NCI-H2081 treated with DMSO at 0.1 percent for 48 hours (cell line): ENCODE measurements around the gene SLC39A3.

ENCODE experiments used
- DNase-seq: peaks from one replicate; lab custom pipeline; 2025; lab: John Stamatoyannopoulos, UW

The SLC39A3 gene

GRCh38 chr19:2703077-2703437 lies 36.8 kb downstream of the SLC39A3 start:
- DNase-seq = no peak

DNA sequence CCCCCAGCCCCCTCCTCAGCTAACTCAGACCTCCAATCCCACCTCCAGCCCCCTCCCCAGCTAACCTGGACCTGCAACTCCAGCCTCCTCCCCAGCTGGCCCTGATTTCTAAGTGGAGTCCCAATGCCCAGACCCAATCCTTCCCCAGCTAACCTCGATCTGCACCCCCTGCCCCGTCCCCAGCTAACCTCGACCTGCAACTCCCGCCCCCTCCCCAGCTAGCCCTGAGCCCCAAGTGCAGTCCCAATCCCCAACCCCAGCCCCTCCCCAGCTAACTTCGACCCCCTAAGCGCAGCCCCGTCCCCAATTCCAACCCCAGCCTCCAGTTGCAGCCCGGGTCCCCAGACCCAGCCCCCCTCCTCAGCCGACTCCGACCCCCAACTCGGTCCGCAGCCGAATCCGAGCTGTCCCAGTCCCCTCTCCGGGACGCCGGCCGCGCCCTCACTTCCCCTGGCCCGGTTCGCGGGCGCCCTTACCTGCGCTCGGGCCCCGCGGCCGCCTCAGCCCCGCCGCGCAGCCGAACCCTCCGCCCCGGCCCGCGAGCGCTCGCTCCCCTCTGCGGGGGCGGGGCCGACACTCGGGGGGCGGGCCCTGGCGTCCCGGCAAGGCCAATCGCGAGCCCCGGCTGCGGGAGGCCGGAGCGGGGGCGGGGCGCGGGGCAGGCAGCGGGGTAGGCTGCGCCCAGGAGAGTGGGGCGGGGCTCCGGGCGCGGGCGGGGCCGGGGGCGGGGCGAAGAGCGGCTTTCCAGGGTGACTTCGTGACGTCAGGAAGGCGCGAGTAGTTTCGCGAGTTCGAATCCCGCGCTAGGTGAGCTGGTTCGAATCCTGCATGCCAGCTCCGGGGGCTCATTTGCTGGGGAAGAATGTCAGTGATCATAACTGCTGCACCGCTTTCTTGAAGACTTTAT lies 37.4 kb downstream of the SLC39A3 start, which contains the start of gene GNG7:
Gene GNG7 (minus strand): TSS at position 525 of the 907 bp plus-strand sequence. CDS start 182,006 bp downstream, outside the sequence.
- DNase-seq = no peak

- no peak for DNase-seq
These were observed 38.3 kb downstream of the SLC39A3 start for GRCh38 chr19:2701361-2702169.

- DNase-seq = no peak
These were observed 39.0 kb downstream of the SLC39A3 start for GRCh38 chr19:2700660-2701360.

DNA sequence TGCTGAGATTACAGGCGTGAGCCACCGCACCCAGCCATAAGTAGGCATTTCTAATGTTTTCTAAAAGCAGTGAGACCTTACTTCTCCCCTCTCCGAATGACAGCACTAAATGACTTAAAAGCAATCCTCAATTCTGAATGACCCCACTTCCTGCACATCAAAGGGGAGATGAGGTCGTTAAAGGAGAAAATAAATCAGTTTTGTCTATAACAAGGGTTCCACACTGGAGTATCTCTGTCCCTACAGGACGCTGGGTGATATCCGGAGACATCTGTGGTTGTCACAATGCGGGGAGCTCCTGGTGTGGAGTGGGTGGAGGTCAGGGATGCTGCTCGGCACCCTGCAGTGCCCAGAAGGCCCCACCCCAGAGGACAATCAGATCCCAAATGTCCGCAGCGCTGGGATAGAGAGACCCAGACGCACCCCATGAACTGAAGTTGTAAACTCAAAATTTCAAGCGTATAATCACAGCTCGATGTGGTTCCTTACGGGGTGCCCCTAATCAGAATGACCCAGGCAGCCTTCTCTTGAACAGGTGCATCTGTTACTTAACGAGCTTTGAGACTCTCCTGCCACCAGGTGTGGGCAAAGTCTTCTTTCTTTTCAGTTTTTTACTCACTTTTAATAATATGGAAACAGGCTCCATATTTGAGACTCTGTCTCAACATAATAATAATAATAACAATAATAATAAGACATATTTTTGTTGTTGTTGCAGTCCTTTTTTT lies 40.2 kb downstream of the SLC39A3 start:
- no peak for DNase-seq

DNA sequence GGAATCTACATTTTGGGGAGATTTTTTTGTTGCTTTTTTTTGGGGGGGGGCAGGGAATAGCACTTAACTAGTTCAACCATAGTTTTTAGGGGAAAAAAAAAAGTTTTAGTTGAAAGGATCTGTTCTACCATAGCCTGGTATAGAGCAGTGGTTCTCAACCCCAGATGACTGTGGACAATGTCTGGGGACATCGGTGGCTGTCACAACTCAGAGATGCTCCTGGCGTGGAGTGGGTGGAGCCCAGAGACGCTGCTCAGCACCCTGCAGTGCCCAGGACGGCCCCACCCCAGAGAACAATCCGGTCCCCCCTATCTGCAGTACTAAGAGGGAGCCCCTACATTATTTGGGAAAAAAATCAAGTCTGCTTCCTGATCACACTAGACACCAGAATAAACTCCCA lies 45.6 kb downstream of the SLC39A3 start:
- no peak for DNase-seq

- no peak for DNase-seq
These were observed 46.2 kb downstream of the SLC39A3 start for GRCh38 chr19:2693492-2694160.

- DNase-seq = no peak
These were observed 47.9 kb downstream of the SLC39A3 start for GRCh38 chr19:2691951-2692350.

DNA sequence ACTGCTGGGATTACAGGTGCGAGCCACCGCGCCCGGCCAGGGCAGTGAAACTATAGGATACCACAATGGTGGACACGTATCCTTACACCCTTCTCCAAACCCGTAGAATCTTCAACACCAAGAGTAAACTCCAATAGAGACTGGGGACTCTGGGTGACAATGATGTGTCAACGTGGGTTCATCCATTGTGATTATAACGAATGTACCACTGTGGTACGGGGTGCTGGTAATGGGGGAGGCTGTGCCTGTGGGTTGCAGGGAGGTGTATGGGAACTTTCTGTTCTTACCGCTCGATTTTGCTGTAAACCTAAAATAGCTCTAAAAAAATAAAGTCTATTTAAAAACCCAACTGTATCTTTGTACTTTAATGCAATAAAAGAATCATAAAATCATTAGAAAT lies 49.0 kb downstream of the SLC39A3 start:
- no peak for DNase-seq

DNA sequence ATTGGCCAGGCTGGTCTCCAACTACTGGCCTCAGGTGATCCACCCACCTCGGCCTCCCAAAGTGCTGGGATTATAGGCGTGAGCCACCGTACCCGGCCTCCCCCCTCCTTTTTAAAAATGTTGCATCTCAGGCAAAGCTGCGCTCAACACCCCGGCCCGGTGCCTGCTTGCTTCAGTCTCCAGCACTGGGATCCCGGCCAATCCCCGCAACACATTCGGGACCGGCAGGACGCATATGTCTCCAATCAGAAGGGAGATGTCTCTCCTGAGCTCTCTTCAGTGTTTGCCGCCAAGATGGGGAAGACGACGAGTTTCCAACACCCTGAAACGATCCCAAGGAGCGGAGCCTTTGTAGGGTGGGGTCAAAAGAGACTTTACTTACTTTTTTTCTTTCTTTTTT lies 53.5 kb downstream of the SLC39A3 start:
- DNase-seq = no peak

- DNase-seq = no peak
These were observed 54.6 kb downstream of the SLC39A3 start for GRCh38 chr19:2685204-2685704.

GRCh38 chr19:2683430-2684003 lies 56.3 kb downstream of the SLC39A3 start:
- no peak for DNase-seq
